ENCODE data around the gene LZTS3. TPM values are rescaled to one million over a fixed set of nuclear protein-coding genes. Genes with fewer than 3 reads are reported as not detected.

The LZTS3 gene
- total and polyA plus RNA-seq, 2 of the 13 experiments (the other 11 are each of a cell fraction or from before 2014, with no cell fraction given), result 10.1 to 31.3 TPM

GRCh38 chr20:3168079-3168828 lies 5.1 kb downstream of the LZTS3 start (continued):
- TF ChIP-seq HMGXB3 (CRISPR knock-in tag; IDR thresholded peaks at IDR 0.05; ENCODE audit: borderline replicate concordance), result peak; percentile 71; the same call in 1 of the 2 replicates
- TF ChIP-seq PHF20 (CRISPR knock-in tag; IDR thresholded peaks at IDR 0.05), result peak; percentile 73
- peak; percentile 92 for TF ChIP-seq HNF4G (IDR thresholded peaks at IDR 0.05; ENCODE audit: borderline replicate concordance, low read depth, low read length)
- TF ChIP-seq HNF4G (CRISPR knock-in tag; IDR thresholded peaks at IDR 0.05; ENCODE audit: borderline replicate concordance, low read depth), result peak; percentile 90
- peak; percentile 80 for TF ChIP-seq ERF (CRISPR knock-in tag; IDR thresholded peaks at IDR 0.05)
- TF ChIP-seq ZNF549 (CRISPR knock-in tag; IDR thresholded peaks at IDR 0.05), result no peak
- TF ChIP-seq EP300 (IDR thresholded peaks at IDR 0.05; ENCODE audit: low read depth in 2 of 2, low read length in 2 of 2), result peak in 1 of 2 experiments; percentile 51; a peak in 2 of 4 replicates
- TF ChIP-seq EP300 (CRISPR knock-in tag; IDR thresholded peaks at IDR 0.05; ENCODE audit: borderline replicate concordance), result 0 out of 2 replicates have a peak, but pooled peaks have one; percentile 50
- TF ChIP-seq ZFP36L1 (CRISPR knock-in tag; IDR thresholded peaks at IDR 0.05), result 0 out of 2 replicates have a peak, but pooled peaks have one; percentile 77
- 0 out of 2 replicates have a peak, but pooled peaks have one; percentile 12 for TF ChIP-seq CENPT (CRISPR knock-in tag; IDR thresholded peaks at IDR 0.05; ENCODE audit: low read depth)
- 0 out of 2 replicates have a peak, but pooled peaks have one; percentile 17 for TF ChIP-seq IRF1 (CRISPR knock-in tag; IDR thresholded peaks at IDR 0.05; ENCODE audit: low read depth)
- no peak for TF ChIP-seq ZNF713 (CRISPR knock-in tag; IDR thresholded peaks at IDR 0.05)
- TF ChIP-seq ZSCAN25 (CRISPR knock-in tag; IDR thresholded peaks at IDR 0.05), result peak; percentile 91
- peak; percentile 28 for TF ChIP-seq JARID2 (CRISPR knock-in tag; IDR thresholded peaks at IDR 0.05; ENCODE audit: insufficient replicate concordance)
- TF ChIP-seq ZNF232 (CRISPR knock-in tag; IDR thresholded peaks at IDR 0.05; ENCODE audit: borderline replicate concordance), result peak; percentile 79; the same call in 1 of the 2 replicates
- TF ChIP-seq RFXANK (CRISPR knock-in tag; IDR thresholded peaks at IDR 0.05), result 0 out of 2 replicates have a peak, but pooled peaks have one; percentile 43
- TF ChIP-seq TRIM22 (IDR thresholded peaks at IDR 0.05), result no peak
- TF ChIP-seq CC2D1A (CRISPR knock-in tag; IDR thresholded peaks at IDR 0.05), result no peak
- 0 out of 2 replicates have a peak, but pooled peaks have one; percentile 64 for TF ChIP-seq ZNF337 (CRISPR knock-in tag; IDR thresholded peaks at IDR 0.05; ENCODE audit: borderline replicate concordance, low read depth)
- peak; percentile 79 for TF ChIP-seq POGZ (CRISPR knock-in tag; IDR thresholded peaks at IDR 0.05)
- TF ChIP-seq THYN1 (CRISPR knock-in tag; IDR thresholded peaks at IDR 0.05; ENCODE audit: borderline replicate concordance, low read depth), result no peak
- TF ChIP-seq ZBTB25 (CRISPR knock-in tag; IDR thresholded peaks at IDR 0.05), result peak; percentile 79; the same call in 1 of the 2 replicates
- peak; percentile 52; the same call in 1 of the 2 replicates for TF ChIP-seq MIXL1 (CRISPR knock-in tag; IDR thresholded peaks at IDR 0.05)
